Fibroblast of lung (primary cell): Measurements from ENCODE around the gene CDK4. TPM values are rescaled to one million over a fixed set of nuclear protein-coding genes. Genes with fewer than 3 reads are reported as not detected.

Experiments
- DNase-seq, 2 donors: peaks; one replicate each; pipeline versions ENCODE4 v3.0.0 to v3.0.0-alpha.2; 2010; ENCODE audit warnings: low read depth in 2 of 2
- H2AFZ ChIP-seq: 2 replicates; pipeline ENCODE4 v1.5.1; 2012; ENCODE audit warnings: low read length, control low read depth, inconsistent platforms
- H3K27ac ChIP-seq: 2 replicates; pipeline ENCODE4 v1.5.1; 2011; ENCODE audit warnings: low read length, control low read depth; ENCODE audit not compliant: insufficient read depth
- H3K27me3 ChIP-seq: 2 replicates; pipeline ENCODE4 v1.5.1; 2011; ENCODE audit warnings: mild to moderate bottlenecking, low read length; ENCODE audit not compliant: control insufficient read depth, insufficient read depth
- H3K36me3 ChIP-seq: 2 replicates; pipeline ENCODE4 v1.5.1; 2011; ENCODE audit warnings: low read length; ENCODE audit not compliant: control insufficient read depth, insufficient read depth
- H3K4me1 ChIP-seq: 2 replicates; pipeline ENCODE4 v1.5.1; 2011; ENCODE audit warnings: low read length; ENCODE audit not compliant: control insufficient read depth, insufficient read depth; ENCODE audit errors: extremely low read depth
- H3K4me2 ChIP-seq: 2 replicates; pipeline ENCODE4 v1.5.1; 2011; ENCODE audit warnings: low read length, control low read depth; ENCODE audit not compliant: insufficient read depth; ENCODE audit errors: extremely low read depth
- H3K4me3 ChIP-seq, 4 experiments: fragments of 200-600 bp in 1 of 4; sonication (generic) in 1 of 4; replicated peaks in 1 of 4; 2 replicates each; pipeline ENCODE4 v1.5.1; 2011 to 2016; ENCODE audit warnings: low read length in 4 of 4, low read depth in 3 of 4, mild to moderate bottlenecking in 3 of 4, control low read depth in 2 of 4, inconsistent platforms in 1 of 4, mixed read lengths in 1 of 4; ENCODE audit not compliant: insufficient read depth in 1 of 4; ENCODE audit errors: control extremely low read depth in 1 of 4
- H3K79me2 ChIP-seq: 2 replicates; pipeline ENCODE4 v1.5.1; 2012; ENCODE audit warnings: mild to moderate bottlenecking, low read length, inconsistent platforms; ENCODE audit not compliant: control insufficient read depth, insufficient read depth
- H3K9ac ChIP-seq: 2 replicates; pipeline ENCODE4 v1.5.1; 2011; ENCODE audit warnings: mild to moderate bottlenecking, low read length, control low read depth; ENCODE audit not compliant: insufficient read depth
- H3K9me3 ChIP-seq: 2 replicates; pipeline ENCODE4 v1.5.1; 2012; ENCODE audit warnings: low read depth, low read length; ENCODE audit not compliant: control insufficient read depth, insufficient read depth
- H4K20me1 ChIP-seq: 2 replicates; pipeline ENCODE4 v1.5.1; 2011; ENCODE audit warnings: low read length; ENCODE audit not compliant: control insufficient read depth, insufficient read depth; ENCODE audit errors: extremely low read depth
- CTCF ChIP-seq, 2 donors: IDR thresholded peaks in 1 of 2; conservative IDR thresholded peaks in 1 of 2; 1 replicate in 1 of 2; 2 replicates in 1 of 2; pipeline ENCODE4 v1.5.1; 2011 to 2012; ENCODE audit warnings: low read length in 2 of 2, control low read depth in 1 of 2, inconsistent platforms in 1 of 2, low read depth in 1 of 2, mild to moderate bottlenecking in 1 of 2
- EZH2 ChIP-seq: IDR thresholded peaks from 2 replicates; pipeline ENCODE4 v1.5.1; 2012; ENCODE audit warnings: low read length, control low read depth, mild to moderate bottlenecking; ENCODE audit errors: missing control alignments
- polyA plus RNA-seq, 2 donors: library from polyadenylated mRNA; depleted of rRNA in 1 of 2; stranded (reverse) in 1 of 2; unstranded in 1 of 2; fragments of >200 nt; gene quantifications; 2 replicates each; pipeline ENCODE4 v1.2.1, GENCODE V29; 2011 to 2012; ENCODE audit warnings: missing spikeins in 1 of 2
- total RNA-seq: library from RNA; depleted of rRNA; stranded (reverse); fragments of >200 nt; gene quantifications from 2 replicates; pipeline ENCODE4 v1.2.1, GENCODE V29; 2014

CDK4 gene
- total and polyA plus RNA-seq, 2 donors (not counting 1 experiment from before 2014, with no cell fraction given), result 183 to 233 TPM

GRCh38 chr12:57796996-57797395 lies 44.9 kb upstream of the CDK4 start:
- Histone ChIP-seq H3K36me3 (peaks cover 3% of the 10 kb centered on the region), H3K9me3 (no peaks in the 10 kb centered on the region), H3K4me2 (no peak overlapping the region), H3K9ac (no peak overlapping the region), H3K4me1 (peaks cover 8% of the 10 kb centered on the region), H3K27me3 (no peaks in the 10 kb centered on the region), H4K20me1 (no peaks in the 10 kb centered on the region), H2AFZ (no peak overlapping the region), H3K4me3 (no peak overlapping the region), H3K27ac (no peak overlapping the region), H3K79me2 (no peaks in the 10 kb centered on the region)
- TF ChIP-seq CTCF (conservative IDR thresholded peaks at IDR 0.05 in 1 of 2, IDR thresholded peaks at IDR 0.05 in 1 of 2; ENCODE audit: low read depth in 1 of 2, low read length in 2 of 2) (no peak), EZH2 (no peak)
- DNase-seq, result no peak

- Histone ChIP-seq H3K9me3 (no peaks in the 10 kb centered on the region), H3K27ac (peak overlapping the region; percentile 34), H3K4me3 (no peak overlapping the region), H3K27me3 (no peaks in the 10 kb centered on the region), H4K20me1 (no peaks in the 10 kb centered on the region), H3K4me2 (no peak overlapping the region), H3K9ac (no peak overlapping the region), H3K79me2 (no peaks in the 10 kb centered on the region), H3K4me1 (peaks cover 8% of the 10 kb centered on the region), H2AFZ (no peak overlapping the region), H3K36me3 (peaks cover 3% of the 10 kb centered on the region)
- TF ChIP-seq EZH2, result no peak
- TF ChIP-seq CTCF (conservative IDR thresholded peaks at IDR 0.05 in 1 of 2, IDR thresholded peaks at IDR 0.05 in 1 of 2; ENCODE audit: low read depth in 1 of 2, low read length in 2 of 2), result no peak
- peak in 1 of 2 donors; percentile 45 for DNase-seq
These were observed 43.2 kb upstream of the CDK4 start for GRCh38 chr12:57795354-57795753.

GRCh38 chr12:57793920-57794319 lies 41.8 kb upstream of the CDK4 start:
- peak overlapping the region; percentile 75 for H3K27ac ChIP-seq
- H3K79me2 ChIP-seq, result no peaks in the 10 kb centered on the region
- H4K20me1 ChIP-seq, result no peaks in the 10 kb centered on the region
- no peak overlapping the region for H2AFZ ChIP-seq
- no peaks in the 10 kb centered on the region for H3K27me3 ChIP-seq
- no peaks in the 10 kb centered on the region for H3K9me3 ChIP-seq
- peak overlapping the region; percentile 33 for H3K4me2 ChIP-seq
- peak overlapping the region; percentile 13 for H3K9ac ChIP-seq
- DNase-seq, result peak; percentile 61 to 91
- no peak overlapping the region for H3K4me3 ChIP-seq
- peaks cover 3% of the 10 kb centered on the region for H3K36me3 ChIP-seq
- TF ChIP-seq CTCF (conservative IDR thresholded peaks at IDR 0.05 in 1 of 2, IDR thresholded peaks at IDR 0.05 in 1 of 2; ENCODE audit: low read depth in 1 of 2, low read length in 2 of 2), result no peak
- TF ChIP-seq EZH2, result no peak
- H3K4me1 ChIP-seq, result peaks cover 8% of the 10 kb centered on the region
